Measurements from ENCODE around the gene FUZ.

DNA sequence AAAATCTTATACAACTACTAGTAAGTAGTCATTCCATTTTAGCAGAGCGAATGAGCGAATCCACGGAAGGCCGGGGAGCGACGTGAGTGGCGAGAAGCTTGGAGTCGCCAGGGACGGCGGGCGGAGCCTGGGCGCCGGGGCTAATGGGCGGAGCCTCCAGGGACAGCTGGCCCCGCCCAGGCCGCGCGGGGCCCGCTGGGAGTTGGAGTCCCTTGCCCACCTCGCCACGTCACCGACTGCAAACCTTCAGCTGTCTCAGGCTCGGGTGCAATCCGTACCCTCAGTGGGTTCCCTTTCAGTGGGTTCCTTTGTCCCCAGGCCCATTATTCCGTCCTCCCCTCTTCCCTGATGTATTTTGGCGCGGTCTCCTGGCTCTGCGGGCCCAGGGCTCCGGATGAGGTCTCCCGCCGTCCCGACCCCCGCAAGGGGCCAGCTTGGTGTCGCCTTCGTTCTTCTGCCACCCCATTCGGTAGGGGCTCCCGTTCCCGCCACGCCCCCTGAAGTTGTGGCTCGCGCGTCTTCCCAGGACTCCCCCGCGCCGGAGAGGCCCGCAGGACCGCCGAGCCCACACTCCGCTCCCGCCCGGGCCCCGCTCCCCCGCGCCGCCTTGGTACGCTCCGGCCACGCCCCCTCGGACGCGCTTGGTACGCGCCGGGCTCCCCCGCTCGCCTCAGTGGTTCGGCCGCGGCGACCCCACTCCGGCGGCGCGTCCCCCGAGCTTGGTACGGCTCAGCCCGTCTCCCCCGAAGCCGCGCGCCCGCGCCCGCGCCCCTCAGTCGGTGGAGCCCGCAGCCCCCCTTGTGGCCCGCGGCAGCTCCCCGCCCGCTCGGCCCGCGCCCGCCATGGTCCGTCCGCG lies 37.6 kb upstream of the FUZ start, which contains the start of gene PTOV1:
- TF ChIP-seq, protein P1, sequence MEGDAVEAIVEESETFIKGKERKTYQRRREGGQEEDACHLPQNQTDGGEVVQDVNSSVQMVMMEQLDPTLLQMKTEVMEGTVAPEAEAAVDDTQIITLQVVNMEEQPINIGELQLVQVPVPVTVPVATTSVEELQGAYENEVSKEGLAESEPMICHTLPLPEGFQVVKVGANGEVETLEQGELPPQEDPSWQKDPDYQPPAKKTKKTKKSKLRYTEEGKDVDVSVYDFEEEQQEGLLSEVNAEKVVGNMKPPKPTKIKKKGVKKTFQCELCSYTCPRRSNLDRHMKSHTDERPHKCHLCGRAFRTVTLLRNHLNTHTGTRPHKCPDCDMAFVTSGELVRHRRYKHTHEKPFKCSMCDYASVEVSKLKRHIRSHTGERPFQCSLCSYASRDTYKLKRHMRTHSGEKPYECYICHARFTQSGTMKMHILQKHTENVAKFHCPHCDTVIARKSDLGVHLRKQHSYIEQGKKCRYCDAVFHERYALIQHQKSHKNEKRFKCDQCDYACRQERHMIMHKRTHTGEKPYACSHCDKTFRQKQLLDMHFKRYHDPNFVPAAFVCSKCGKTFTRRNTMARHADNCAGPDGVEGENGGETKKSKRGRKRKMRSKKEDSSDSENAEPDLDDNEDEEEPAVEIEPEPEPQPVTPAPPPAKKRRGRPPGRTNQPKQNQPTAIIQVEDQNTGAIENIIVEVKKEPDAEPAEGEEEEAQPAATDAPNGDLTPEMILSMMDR (IDR thresholded peaks at IDR 0.05): peak in 1 of 3 donors; percentile 24
- no peak for TF ChIP-seq POLR2A (IDR thresholded peaks at IDR 0.05)
